IMR-90 (cell line): ENCODE data around the gene TPSB2. TPM values are rescaled to one million over a fixed set of nuclear protein-coding genes. Genes with fewer than 3 reads are reported as not detected.

Experiments
- ATAC-seq: fragments of 200-7000 bp; cut with Tn5 transposase; 2 replicates; pipeline ENCODE4 v1.9.1; 2020; ENCODE audit warnings: low read depth, mild to moderate bottlenecking, moderate library complexity
- BruUV-seq: library from RNA; stranded (reverse); fragments of 400-500 nt; replicated peaks from 2 replicates; lab custom pipeline; 2021; lab: Mats Ljungman, UMichigan
- CTCF ChIA-PET: fragments of 300-600 bp; formaldehyde crosslinking; extraction: SDS; loops from one replicate; lab custom pipeline; 2021; ENCODE audit warnings: antibody characterized with exemption; lab: Yijun Ruan, JAX
- POLR2A ChIA-PET: fragments of 300-600 bp; sonication (Branson Sonifier 250); formaldehyde crosslinking; loops from one replicate; lab custom pipeline; 2022; ENCODE audit warnings: antibody characterized with exemption; ENCODE audit not compliant: unreplicated experiment; lab: Charles Lee
- DNase-seq: peaks from one replicate; pipeline ENCODE4 v3.0.0; 2013
- H2AFZ ChIP-seq: replicated peaks from 2 replicates; pipeline ENCODE3; 2013; ENCODE audit warnings: low read length, mild to moderate bottlenecking; ENCODE audit not compliant: poor library complexity
- H2AK5ac ChIP-seq: 2 replicates; pipeline ENCODE4 v1.6.1; 2013; ENCODE audit warnings: low read depth, low read length, inconsistent platforms
- H2AK9ac ChIP-seq: replicated peaks from 2 replicates; pipeline ENCODE3; 2013; ENCODE audit warnings: mild to moderate bottlenecking, low read depth, low read length, moderate library complexity; ENCODE audit not compliant: poor library complexity
- H2BK120ac ChIP-seq: 2 replicates; pipeline ENCODE4 v1.6.1; 2013; ENCODE audit warnings: low read depth, low read length, inconsistent platforms
- H2BK15ac ChIP-seq: 3 replicates; pipeline ENCODE4 v1.6.1; 2013; ENCODE audit warnings: low read depth, low read length, inconsistent platforms
- H2BK20ac ChIP-seq: 2 replicates; pipeline ENCODE4 v1.6.1; 2013; ENCODE audit warnings: low read depth, mild to moderate bottlenecking, inconsistent platforms, low read length, moderate library complexity
- H2BK5ac ChIP-seq: 2 replicates; pipeline ENCODE4 v1.6.1; 2013; ENCODE audit warnings: mild to moderate bottlenecking, low read depth, low read length, inconsistent platforms; ENCODE audit not compliant: poor library complexity, severe bottlenecking
- H3K14ac ChIP-seq: replicated peaks from 2 replicates; pipeline ENCODE4 v1.6.1; 2013; ENCODE audit warnings: low read depth, low read length, inconsistent platforms
- H3K18ac ChIP-seq: 2 replicates; pipeline ENCODE4 v1.6.1; 2013; ENCODE audit warnings: low read depth, low read length, control low read depth
- H3K23ac ChIP-seq: 2 replicates; pipeline ENCODE4 v1.6.1; 2013; ENCODE audit warnings: low read depth, low read length, inconsistent platforms
- H3K27ac ChIP-seq: 2 replicates; pipeline ENCODE4 v1.5.1; 2013; ENCODE audit warnings: mild to moderate bottlenecking, control low read depth, low read length; ENCODE audit not compliant: insufficient read depth
- H3K27me3 ChIP-seq: 2 replicates; pipeline ENCODE4 v1.6.1; 2013; ENCODE audit warnings: low read length; ENCODE audit not compliant: control insufficient read depth, insufficient read depth
- H3K36me3 ChIP-seq: 2 replicates; pipeline ENCODE4 v1.6.1; 2013; ENCODE audit warnings: low read length, mixed read lengths; ENCODE audit not compliant: control insufficient read depth, insufficient read depth
- H3K4ac ChIP-seq: 2 replicates; pipeline ENCODE4 v1.6.1; 2013; ENCODE audit warnings: low read depth, low read length, inconsistent platforms
- H3K4me1 ChIP-seq: 2 replicates; pipeline ENCODE4 v1.6.1; 2013; ENCODE audit warnings: low read length, mixed read lengths; ENCODE audit not compliant: control insufficient read depth, insufficient read depth
- H3K4me2 ChIP-seq: 2 replicates; pipeline ENCODE4 v1.6.1; 2013; ENCODE audit warnings: low read depth, mild to moderate bottlenecking, control low read depth, low read length, moderate library complexity
- H3K4me3 ChIP-seq: 2 replicates; pipeline ENCODE4 v1.5.1; 2013; ENCODE audit warnings: low read depth, mild to moderate bottlenecking, control low read depth, low read length, moderate library complexity; ENCODE audit not compliant: insufficient read depth
- H3K56ac ChIP-seq: 2 replicates; pipeline ENCODE4 v1.6.1; 2013; ENCODE audit warnings: low read length, inconsistent platforms; ENCODE audit not compliant: insufficient read depth; ENCODE audit errors: extremely low read depth
- H3K79me1 ChIP-seq, 2 experiments: 2 replicates each; pipeline ENCODE4 v1.6.1; 2013; ENCODE audit warnings: low read length in 2 of 2, inconsistent platforms in 1 of 2, low read depth in 1 of 2
- H3K9ac ChIP-seq: 2 replicates; pipeline ENCODE4 v1.6.1; 2013; ENCODE audit warnings: low read depth, low read length, control low read depth
- H3K9me1 ChIP-seq: 2 replicates; pipeline ENCODE4 v1.6.1; 2013; ENCODE audit warnings: low read length, inconsistent platforms; ENCODE audit not compliant: insufficient read depth
- H3K9me3 ChIP-seq: 2 replicates; pipeline ENCODE4 v1.6.1; 2013; ENCODE audit warnings: low read length; ENCODE audit not compliant: control insufficient read depth, insufficient read depth
- H4K20me1 ChIP-seq: 2 replicates; pipeline ENCODE4 v1.6.1; 2013; ENCODE audit warnings: low read length, inconsistent platforms; ENCODE audit not compliant: insufficient read depth
- H4K5ac ChIP-seq: 2 replicates; pipeline ENCODE4 v1.6.1; 2013; ENCODE audit warnings: mild to moderate bottlenecking, low read depth, low read length, control low read depth
- H4K8ac ChIP-seq, 2 experiments: 2 replicates each; pipeline ENCODE4 v1.6.1; 2013; ENCODE audit warnings: low read depth in 2 of 2, low read length in 2 of 2, control low read depth in 1 of 2, inconsistent platforms in 1 of 2
- H4K91ac ChIP-seq: 2 replicates; pipeline ENCODE4 v1.6.1; 2013; ENCODE audit warnings: low read depth, low read length, inconsistent platforms; ENCODE audit not compliant: insufficient read depth
- FOS ChIP-seq: fragments of 150-350 bp; IDR thresholded peaks from 2 replicates; pipeline ENCODE4 v1.6.1; 2016; ENCODE audit warnings: low read depth, low read length
- MAFK ChIP-seq: IDR thresholded peaks from 2 replicates; pipeline ENCODE4 v1.6.1; 2012; ENCODE audit warnings: low read depth, low read length, improper control_type of control experiment
- POLR2A ChIP-seq: IDR thresholded peaks from 2 replicates; pipeline ENCODE4 v1.6.1; 2012; ENCODE audit warnings: mild to moderate bottlenecking, low read depth, low read length
- RCOR1 ChIP-seq: IDR thresholded peaks from 2 replicates; pipeline ENCODE4 v1.6.1; 2012; ENCODE audit warnings: mild to moderate bottlenecking, low read length, improper control_type of control experiment; ENCODE audit not compliant: insufficient replicate concordance
- SMC3 ChIP-seq: fragments of 150-350 bp; IDR thresholded peaks from 2 replicates; pipeline ENCODE4 v1.6.1; 2016; ENCODE audit warnings: low read depth, mild to moderate bottlenecking, antibody characterized with exemption, low read length, moderate library complexity
- WGBS, 2 experiments: methylation state at CpG; one replicate each; pipeline versions ENCODE4 v1.1.5 to v1.1.7; 2013; ENCODE audit warnings: missing lambda C conversion rate in 2 of 2; ENCODE audit not compliant: insufficient read length in 1 of 2; ENCODE audit errors: extremely low coverage in 2 of 2; 5-methylcytosine and 5-hydroxymethylcytosine counted together
- dilution Hi-C: fragments of 300-500 bp; cut with HindIII; formaldehyde crosslinking; loops from one replicate; pipeline ENCODE4 v1.14.3; 2018; ENCODE audit warnings: low sequenced_read_pairs; ENCODE audit not compliant: unreplicated experiment
- in situ Hi-C: fragments of 300-500 bp; cut with MboI; formaldehyde crosslinking; loops from 3 replicates; pipeline ENCODE4 v1.14.3; 2019; ENCODE audit warnings: low sequenced_read_pairs, inconsistent platforms, mixed read lengths
- intact Hi-C: fragments of 100-400 bp; cut with micrococcal nuclease; formaldehyde crosslinking; loops from 2 replicates; pipeline ENCODE4 v1.10.0; 2022
- polyA plus RNA-seq, 3 experiments: library from polyadenylated mRNA; depleted of rRNA; stranded (reverse); fragments of >200 nt; gene quantifications; 2 replicates each; pipeline ENCODE4 v1.2.3, GENCODE V29; 2012; ENCODE audit warnings: low replicate concordance in 1 of 3
- total RNA-seq: library from RNA; depleted of rRNA; stranded (reverse); fragments of >200 nt; gene quantifications from 2 replicates; pipeline ENCODE4 v1.2.3, GENCODE V29; 2012

The TPSB2 gene
- total and polyA plus RNA-seq, 2 of the 4 experiments (the other 2 are of a cell fraction), result not detected

DNA sequence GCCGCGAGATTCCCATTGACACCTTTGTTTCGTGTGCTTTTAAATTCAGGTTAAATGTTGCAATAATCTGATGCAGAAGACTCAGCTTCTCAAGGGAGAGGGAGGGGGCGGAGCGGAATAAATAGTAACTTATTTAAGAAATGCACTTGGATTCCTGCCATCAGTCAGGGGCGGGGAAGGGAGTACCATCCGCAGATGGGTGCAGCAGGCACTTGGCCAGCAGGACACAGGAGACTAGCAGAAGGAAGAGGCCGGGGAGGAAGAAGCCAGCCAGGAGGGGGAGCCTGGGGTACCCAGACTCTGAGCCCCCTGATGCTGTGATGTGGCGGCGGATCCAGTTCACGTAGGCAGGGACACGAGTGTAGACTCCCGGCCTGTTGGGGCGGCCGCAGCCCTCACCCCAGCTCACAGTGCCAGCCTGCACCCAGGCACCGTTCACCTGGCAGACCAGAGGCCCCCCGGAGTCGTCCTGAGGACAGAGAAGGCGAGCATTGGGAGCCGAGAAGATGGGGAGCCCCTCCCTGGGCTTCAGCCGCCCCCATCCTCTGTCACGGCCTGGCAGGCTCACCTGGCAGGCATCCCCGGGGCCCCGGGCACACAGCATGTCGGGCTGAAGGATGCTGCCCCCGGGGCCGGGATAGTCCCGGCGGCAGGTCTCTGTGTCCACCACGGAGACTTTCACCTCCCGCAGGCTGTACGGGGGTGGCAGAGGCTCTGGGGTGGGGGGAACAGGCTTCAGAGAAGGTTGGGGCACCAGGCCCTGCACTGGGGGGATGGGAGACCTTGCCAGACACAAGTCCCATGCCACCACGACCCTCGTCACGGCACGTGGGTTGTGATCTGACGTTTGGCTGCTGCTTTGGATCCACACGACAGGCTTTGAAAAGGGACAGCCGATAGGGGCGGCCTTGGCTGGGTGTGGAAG is 8.1 kb downstream of the TPSB2 start:
- Histone ChIP-seq H2AK5ac (no peak overlapping the region), H2BK5ac (no peak overlapping the region), H4K8ac (no peak overlapping the region), H3K18ac (no peak overlapping the region), H3K9ac (no peak overlapping the region), H4K20me1 (no peaks in the 10 kb centered on the region), H2AK9ac (no peak overlapping the region), H3K27me3 (no peaks in the 10 kb centered on the region; the same call in 1 of the 2 replicates), H2BK20ac (no peak overlapping the region), H3K4ac (no peak overlapping the region), H3K4me2 (no peak overlapping the region), H3K27ac (no peak overlapping the region), H2BK15ac (no peak overlapping the region), H4K91ac (no peak overlapping the region), H4K5ac (no peak overlapping the region), H3K56ac (no peak overlapping the region), H3K14ac (no peak overlapping the region), H3K36me3 (peaks cover 2% of the 10 kb centered on the region; the same call in 1 of the 2 replicates), H2AFZ (no peak overlapping the region), H3K23ac (no peak overlapping the region), H2BK120ac (no peak overlapping the region), H3K79me1 (no peaks in the 10 kb centered on the region), H3K9me3 (no peaks in the 10 kb centered on the region), H3K9me1 (no peaks in the 10 kb centered on the region), H3K4me3 (no peak overlapping the region), H3K4me1 (no peaks in the 10 kb centered on the region)
- in situ Hi-C loops (loop anchor here (25.0 kb wide), 1 partner anchor 410 kb away; the partner anchor contains the start of gene GNG13), dilution Hi-C loops (no loop called here), intact Hi-C loops (no loop called here)
- ChIA-PET CTCF (no interaction called here), POLR2A (no interaction called here)
- no peak for TF ChIP-seq RCOR1
- no peak for TF ChIP-seq MAFK
- no peak for TF ChIP-seq FOS
- no peak for TF ChIP-seq POLR2A
- TF ChIP-seq SMC3, result no peak
- no peak for DNase-seq
- WGBS, 2 experiments, result 71% methylated on average over 10 of the region's 40 CpGs; no CpG with 5 or more reads in 1 of the 2 experiments
- no TSS peak for BruUV-seq
- no peak for ATAC-seq
